Esophagus squamous epithelium (tissue), 4 donors: ENCODE data around the gene SMOC2.

Experiments used
- POLR2A ChIP-seq, 4 donors: fragments of 450-650 bp; IDR thresholded peaks; one replicate each; pipeline ENCODE4 v1.6.1; 2017; ENCODE audit warnings: antibody characterized with exemption in 4 of 4, mild to moderate bottlenecking in 4 of 4, moderate library complexity in 3 of 4
- TF ChIP-seq, protein P1 (sequence below), 6 experiments: fragments of 450-650 bp in 4 of 6; fragments of 200-600 bp in 2 of 6; sonication (generic) in 2 of 6; IDR thresholded peaks; one replicate each; pipeline ENCODE4 v1.5.1; 2016 to 2019; ENCODE audit warnings: antibody characterized with exemption in 6 of 6, mild to moderate bottlenecking in 4 of 6, moderate library complexity in 4 of 6

DNA sequence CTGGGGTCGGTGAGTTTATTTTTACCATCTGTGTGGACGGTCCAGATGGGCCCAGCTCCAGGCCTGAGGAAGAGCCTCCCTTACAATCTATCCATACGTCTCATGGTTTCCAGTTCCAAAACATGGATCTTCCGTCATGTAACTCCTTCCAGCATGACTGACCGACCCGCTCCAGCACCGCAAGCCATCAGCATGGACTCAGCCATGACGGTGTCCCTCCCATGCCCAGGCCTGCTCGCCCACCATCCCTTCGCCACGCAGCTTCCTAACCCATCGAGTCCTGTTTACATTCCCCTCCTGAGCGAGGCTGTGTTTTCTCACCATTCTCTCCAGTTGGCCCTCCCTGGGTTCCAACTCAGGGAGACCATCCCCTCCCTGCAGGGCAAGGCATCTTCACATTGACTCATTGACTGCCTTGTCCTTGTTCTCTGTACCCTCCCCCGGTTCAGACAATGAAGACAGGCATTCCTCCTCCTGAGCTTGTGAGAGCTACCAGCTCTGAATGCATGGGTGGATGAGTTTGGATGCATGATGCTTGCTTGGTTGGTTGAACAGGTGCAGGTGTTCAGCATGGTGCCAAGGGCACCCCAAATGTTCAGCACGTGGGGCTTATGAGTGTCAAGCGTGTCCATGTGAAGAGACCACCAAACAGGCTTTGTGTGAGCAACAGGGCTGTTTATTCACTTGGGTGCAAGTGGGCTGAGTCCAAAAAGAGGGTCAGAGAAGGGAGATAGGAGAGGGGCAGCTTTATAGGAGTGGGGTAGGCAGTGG, 235.8 kb downstream of the SMOC2 start:
- TF ChIP-seq, protein P1, sequence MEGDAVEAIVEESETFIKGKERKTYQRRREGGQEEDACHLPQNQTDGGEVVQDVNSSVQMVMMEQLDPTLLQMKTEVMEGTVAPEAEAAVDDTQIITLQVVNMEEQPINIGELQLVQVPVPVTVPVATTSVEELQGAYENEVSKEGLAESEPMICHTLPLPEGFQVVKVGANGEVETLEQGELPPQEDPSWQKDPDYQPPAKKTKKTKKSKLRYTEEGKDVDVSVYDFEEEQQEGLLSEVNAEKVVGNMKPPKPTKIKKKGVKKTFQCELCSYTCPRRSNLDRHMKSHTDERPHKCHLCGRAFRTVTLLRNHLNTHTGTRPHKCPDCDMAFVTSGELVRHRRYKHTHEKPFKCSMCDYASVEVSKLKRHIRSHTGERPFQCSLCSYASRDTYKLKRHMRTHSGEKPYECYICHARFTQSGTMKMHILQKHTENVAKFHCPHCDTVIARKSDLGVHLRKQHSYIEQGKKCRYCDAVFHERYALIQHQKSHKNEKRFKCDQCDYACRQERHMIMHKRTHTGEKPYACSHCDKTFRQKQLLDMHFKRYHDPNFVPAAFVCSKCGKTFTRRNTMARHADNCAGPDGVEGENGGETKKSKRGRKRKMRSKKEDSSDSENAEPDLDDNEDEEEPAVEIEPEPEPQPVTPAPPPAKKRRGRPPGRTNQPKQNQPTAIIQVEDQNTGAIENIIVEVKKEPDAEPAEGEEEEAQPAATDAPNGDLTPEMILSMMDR (IDR thresholded peaks at IDR 0.05), result no peak
- no peak for TF ChIP-seq POLR2A (IDR thresholded peaks at IDR 0.05)
